NT2/D1 (cell line): ENCODE measurements around the gene STARD5.

ENCODE experiments used
- SUZ12 ChIP-seq: IDR thresholded peaks from 2 replicates; pipeline ENCODE4 v1.6.1; 2011; ENCODE audit not compliant: insufficient read length, insufficient read depth; ENCODE audit errors: extremely low read depth
- YY1 ChIP-seq: IDR thresholded peaks from 2 replicates; pipeline ENCODE4 v1.6.1; 2011; ENCODE audit not compliant: insufficient read length, insufficient read depth
- ZNF274 ChIP-seq: IDR thresholded peaks from 2 replicates; pipeline ENCODE4 v1.6.1; 2011; ENCODE audit warnings: mild to moderate bottlenecking, low read depth, low read length

DNA sequence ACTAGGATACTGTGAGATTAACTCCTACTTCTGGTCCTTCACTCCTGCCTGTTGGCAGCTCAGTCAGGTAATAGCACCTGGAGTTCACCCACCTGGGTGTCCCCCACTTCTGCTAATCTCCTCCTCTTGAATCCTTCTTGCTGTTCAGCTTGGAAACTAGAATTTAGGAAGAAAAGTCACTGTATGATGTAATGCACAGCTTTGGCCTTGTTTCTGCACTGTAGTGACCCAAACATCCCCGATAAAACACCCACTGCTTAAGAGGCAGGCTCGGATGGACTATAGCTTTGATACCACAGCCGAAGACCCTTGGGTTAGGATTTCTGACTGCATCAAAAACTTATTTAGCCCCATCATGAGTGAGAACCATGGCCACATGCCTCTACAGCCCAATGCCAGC lies 24.8 kb downstream of the STARD5 start:
- TF ChIP-seq SUZ12 (no peak), YY1 (no peak), ZNF274 (no peak)
